SJSA1 (cell line): Measurements from ENCODE around the gene TMEM41A. TPM values are rescaled to one million over a fixed set of nuclear protein-coding genes. Genes with fewer than 3 reads are reported as not detected.

Experiments
- total RNA-seq: library from RNA; depleted of rRNA; stranded (reverse); fragments of >200 nt; shearing (Covaris generic); gene quantifications from 2 replicates; pipeline ENCODE4 v1.2.3, GENCODE V29; 2014; rRNA removed

Gene TMEM41A
- total RNA-seq, 1 experiment from 2014 or later, result 10.3 TPM

Other genes with a start within 250 kb of the TMEM41A start
- 3.1 and 4.6 TPM in 2 replicates for gene EHHADH, start 245.0 kb downstream of the TMEM41A start, total RNA-seq
- 13.3 and 18.4 TPM in 2 replicates for gene MAP3K13, start 135.9 kb downstream of the TMEM41A start, total RNA-seq
- gene LIPH, start 53.6 kb upstream of the TMEM41A start, total RNA-seq, result 0.34 TPM in 1 of 2 replicates, not detected in the other
- gene SENP2, start 87.3 kb upstream of the TMEM41A start, total RNA-seq, result 29.1 and 62.0 TPM in 2 replicates